Putamen (tissue), 1 donor: ENCODE measurements around the gene SACS.

Experiments
- DNase-seq: peaks from one replicate; pipeline ENCODE4 v3.0.0-alpha.2; 2016; ENCODE audit warnings: low spot score

Gene SACS

GRCh38 chr13:23288564-23288963, 144.9 kb downstream of the SACS start:
- no peak for DNase-seq

- DNase-seq = no peak
These were observed 154.2 kb downstream of the SACS start for GRCh38 chr13:23279321-23279720.
